NCI-H1436 treated with DMSO at 0.1 percent for 48 hours (cell line): ENCODE results near the gene PLXNA1.

Experiments used
- DNase-seq: peaks from one replicate; lab custom pipeline; 2025; lab: John Stamatoyannopoulos, UW

Gene PLXNA1

DNA sequence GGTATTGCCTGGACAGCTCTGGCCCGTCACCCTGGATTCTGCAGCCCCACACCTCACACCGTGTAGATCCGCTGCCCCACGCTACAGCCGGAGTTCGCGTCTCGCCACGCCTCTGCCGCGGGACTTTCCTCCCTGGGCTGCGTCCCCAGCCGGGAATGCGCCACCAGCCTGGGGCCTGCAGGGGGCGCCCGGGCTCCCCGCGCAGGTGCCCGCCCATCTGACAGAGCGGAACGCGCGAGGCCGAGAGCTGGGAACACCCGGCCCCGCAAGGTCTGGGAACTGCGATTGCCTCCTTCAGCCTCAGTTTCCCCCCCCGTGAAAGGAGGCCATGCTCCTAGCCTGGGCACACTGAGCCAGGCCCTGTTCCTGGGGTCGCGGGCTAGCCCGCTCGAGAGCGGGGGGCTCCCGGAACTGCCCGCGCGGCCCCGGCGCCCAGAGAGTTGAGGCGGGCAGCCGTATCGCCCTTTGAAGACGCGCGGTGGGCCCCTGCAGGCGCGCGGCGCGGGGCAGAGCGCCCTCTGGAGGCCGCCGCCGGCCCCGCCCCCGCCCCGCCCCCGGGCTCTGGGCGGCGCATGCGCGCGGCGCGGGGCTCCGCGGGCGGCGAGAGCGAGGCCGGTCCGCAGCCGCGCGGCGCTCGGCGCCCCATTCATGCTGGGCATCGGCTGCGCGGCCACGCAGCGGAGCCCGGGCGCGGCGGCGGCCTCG, at the start of gene PLXNA1:
Gene PLXNA1, plus strand, starts transcription at position 645 of the 705 bp plus-strand sequence. CDS start 5,479 bp downstream, outside the sequence.
- DNase-seq = peak; percentile 44

DNA sequence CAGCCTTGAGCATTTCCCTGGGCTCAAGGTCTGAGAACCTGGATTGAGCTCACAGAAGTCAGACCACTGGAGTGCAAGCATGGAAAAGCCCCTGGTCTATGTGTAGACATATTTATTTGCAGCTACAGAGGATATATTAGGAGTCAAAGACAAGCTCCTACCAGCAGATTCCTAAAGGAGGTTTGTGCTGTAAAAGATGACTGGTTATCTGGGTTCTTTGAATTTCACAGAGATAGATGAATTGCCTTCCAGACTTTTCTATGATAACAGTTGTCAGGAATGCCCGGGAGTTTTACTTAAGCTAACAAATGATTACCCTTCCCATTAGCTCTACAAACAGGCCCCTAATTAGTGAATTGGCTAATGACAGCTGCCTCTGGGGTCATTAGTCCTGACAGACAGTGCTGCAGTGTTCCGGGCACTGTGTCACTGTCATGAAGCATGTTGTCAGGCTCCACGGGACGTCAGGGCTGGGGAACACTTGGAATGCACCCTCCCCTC, 48.8 kb upstream of the PLXNA1 start:
- no peak for DNase-seq

DNA sequence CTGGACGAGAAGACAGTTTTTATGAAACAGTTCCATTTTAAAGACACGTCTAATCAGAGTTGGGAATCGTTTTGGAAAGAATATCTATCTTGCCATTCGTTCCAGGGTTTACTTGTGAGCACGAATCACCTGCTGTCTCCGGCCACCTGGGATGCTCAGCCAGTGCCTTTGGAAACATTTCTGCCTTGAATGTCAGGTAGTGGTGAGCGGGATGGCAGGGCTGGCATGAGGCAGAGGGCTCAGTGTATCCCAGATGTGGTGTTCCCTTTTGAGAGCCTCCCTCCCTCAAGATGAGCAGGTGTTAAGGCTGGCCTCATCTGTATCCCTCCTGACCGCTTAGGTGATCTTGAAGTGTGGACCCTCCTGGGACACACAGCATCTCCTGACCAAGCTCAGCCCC, 47.9 kb upstream of the PLXNA1 start:
- no peak for DNase-seq

DNA sequence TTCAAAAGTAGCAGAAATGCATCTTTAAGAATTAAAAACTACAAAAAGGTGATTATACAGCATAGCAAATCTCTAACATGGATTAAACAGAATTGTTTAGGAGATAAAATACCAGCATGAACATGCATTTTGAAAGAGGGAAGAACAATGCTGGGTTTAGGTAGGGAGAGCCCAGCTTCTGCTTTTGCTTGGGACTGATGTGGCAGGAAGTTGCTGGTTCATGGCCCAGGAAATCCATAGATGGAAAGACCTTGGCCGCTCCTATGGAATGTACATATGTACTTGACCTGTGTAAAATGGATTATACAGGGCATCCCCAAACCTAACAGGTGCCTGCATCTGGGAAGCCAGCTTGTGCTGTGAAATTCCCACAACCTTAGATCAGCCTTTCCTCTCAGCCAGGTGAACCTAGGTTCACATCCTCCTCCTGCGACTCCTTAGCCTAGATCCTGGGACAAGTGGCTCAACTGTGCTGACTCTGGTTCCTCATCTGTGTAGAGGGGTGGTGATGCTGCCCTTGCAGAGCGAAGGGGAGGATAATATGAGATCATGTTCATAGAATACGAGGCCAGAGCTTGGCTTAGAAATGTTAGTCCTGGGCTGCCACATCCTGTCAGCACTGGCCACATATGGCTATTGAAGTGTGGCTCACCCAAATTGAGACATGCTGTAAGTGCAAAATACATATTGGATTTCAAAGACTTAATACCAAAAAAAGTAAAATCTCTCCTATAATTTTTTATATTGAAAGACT, 47.0 kb upstream of the PLXNA1 start:
- DNase-seq = no peak

DNA sequence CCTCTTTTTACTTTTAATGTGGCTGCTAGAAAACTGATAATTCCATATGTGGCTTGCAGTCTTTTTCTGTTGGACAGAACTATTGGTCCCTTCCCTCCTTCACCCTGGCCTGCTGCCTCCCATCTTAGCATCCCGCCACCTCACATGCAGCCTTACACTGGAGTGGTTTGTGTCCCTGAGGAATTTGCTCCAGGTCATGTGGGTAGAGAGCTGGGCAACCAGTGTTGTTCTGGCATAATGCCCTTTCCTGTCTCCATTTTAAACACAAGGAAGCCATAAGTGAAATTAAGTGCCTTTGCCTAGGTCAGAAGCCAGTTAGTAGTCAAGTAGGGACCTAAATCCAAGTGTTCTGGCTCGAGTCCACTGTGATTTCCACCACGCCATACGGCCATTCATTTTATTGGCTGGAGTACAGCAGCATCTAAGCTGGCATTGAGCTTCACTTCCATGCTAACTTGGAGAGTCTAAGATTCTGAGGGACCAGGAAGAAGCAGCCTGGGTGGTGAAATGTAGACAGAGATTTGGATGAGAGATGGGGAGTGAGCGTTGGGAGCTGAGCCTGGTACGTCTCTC, 46.0 kb upstream of the PLXNA1 start:
- DNase-seq = no peak

DNA sequence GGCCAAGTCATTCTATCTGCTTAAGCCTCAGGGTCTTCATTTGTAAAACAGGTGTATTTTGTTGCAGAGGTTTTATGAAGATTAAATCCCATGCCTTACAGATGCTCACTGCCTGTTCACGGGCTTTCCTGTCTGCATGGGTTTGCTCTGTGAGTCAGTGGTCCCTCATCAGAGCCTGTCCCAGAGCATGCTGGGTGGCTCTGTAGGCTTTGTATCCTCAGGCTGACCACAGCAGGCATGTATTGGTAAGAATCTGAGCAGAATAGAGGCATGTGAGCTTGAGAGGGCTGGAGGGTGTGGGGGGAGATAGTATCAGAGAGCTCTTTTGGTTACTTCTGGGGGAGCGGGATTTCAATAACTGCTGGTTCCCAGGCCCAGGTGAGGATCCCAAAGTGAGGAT, 45.4 kb upstream of the PLXNA1 start:
- DNase-seq = no peak

DNA sequence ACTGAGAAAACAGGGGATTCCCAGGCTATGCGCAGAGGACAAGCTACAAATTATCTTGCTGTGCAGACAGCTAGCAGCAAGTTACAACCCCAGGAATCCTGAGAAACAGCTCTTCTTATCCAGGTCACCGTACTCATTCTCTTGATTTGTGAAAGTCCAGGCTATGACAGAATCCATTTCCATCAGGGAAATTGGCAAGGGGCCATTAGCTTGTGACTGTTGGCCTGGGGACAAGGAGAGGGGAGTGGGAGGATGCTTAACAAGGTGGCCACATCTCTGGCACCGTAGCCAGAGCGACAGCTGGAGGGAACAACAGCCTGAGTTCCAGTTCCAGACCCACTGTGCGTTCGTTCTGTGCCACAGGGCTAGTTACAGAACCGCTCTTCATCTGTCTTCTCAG, 44.9 kb upstream of the PLXNA1 start:
- DNase-seq = no peak

DNA sequence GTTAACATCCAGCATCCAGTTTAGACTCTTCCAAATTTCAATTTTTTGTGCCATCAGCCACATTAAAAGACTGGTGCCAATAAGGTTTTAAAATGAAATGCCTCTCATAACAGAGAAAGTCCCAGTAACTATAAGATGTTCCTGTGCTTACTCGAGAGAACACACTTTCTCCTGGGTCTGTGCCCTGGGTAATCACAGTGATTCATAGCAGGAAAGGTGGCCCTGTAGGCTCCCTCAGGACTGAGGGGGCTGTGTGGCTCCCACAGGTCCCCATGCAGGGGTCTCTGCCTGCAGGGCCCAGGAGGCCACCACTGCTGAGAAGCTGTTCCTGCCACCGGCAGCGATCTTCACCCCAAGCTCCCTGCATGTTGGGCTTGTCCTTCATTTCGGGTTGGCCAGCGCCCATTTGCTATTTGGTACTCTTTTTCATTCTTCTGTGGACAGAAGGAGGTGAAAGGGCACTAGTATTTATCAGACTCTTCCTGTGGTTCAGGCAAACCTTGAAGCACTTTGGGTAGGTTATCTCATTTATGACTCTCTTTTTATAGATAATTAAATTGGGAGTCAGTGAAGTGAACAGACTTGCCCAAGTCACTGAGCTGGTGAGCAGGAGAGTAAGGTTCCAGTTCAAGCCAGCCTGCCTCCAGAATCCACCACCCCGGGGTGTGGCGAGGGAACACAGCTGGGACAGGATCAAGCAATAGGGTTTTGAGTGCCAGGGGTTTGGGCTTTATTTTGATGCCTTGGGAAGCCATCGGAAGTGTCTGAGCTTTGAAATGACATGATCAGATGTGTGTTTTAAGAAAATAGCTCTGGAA, 44.2 kb upstream of the PLXNA1 start:
- no peak for DNase-seq

DNA sequence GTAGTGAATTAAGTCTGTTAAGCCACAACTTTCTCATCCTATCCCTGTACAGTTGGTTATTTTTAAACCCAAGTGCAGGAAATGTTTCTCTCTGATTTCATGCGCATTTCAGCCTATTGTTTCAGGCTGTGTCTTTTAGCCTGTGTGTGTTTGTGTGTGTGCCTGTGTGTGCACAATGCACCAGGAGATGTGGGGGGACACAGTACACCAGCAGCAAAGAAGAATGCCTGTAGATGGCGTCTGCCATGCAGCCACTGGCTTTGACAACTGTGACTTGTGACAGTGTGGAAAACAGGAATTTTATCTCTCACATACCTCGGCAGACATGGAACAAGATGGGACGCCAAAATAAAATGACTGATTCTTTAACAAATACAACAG, 43.6 kb upstream of the PLXNA1 start:
- DNase-seq = no peak

DNA sequence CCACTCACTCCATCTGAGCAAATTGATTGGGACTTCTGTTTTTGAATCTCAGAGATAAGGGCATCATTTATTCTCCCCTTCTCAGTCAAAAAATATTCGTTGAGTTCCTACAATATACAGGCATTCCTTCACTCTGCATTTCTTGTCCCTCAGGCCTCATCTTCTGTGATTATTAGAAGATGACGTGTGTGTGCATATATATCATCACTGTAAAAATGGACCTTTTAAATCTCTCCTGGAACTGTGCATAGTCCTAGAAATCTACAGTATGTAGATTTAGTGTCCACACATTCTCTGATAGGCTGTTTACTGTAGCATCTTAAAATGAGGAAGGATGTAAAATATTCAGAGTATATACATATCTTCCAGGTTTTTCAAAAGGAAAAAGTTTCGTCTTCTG, 43.2 kb upstream of the PLXNA1 start:
- no peak for DNase-seq

DNA sequence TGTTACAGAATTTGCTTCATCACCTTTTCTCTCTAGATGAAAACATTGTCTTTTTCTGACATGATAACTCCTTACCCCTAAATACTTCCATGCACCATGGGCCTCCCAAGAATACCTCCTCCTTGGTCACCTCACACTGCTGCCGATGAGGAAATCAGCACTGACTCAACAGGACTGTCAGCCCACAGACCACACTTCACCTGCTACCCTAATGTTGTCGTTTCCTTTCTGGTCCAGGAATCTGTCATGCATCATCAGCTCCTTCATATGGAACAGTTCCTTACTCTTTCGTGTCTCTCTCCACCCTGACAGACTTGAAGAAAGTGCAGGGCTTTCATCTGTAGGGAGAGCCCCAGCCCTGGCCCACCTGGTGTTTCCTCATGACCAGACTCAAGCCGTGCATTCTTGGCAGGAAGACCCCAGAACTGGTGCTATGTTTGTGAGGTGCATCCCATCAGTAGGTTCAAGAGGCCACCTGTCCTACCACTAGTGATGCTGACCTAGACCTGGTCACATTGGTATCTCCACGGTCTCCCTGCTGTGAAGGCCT, 41.1 kb upstream of the PLXNA1 start:
- DNase-seq = no peak

DNA sequence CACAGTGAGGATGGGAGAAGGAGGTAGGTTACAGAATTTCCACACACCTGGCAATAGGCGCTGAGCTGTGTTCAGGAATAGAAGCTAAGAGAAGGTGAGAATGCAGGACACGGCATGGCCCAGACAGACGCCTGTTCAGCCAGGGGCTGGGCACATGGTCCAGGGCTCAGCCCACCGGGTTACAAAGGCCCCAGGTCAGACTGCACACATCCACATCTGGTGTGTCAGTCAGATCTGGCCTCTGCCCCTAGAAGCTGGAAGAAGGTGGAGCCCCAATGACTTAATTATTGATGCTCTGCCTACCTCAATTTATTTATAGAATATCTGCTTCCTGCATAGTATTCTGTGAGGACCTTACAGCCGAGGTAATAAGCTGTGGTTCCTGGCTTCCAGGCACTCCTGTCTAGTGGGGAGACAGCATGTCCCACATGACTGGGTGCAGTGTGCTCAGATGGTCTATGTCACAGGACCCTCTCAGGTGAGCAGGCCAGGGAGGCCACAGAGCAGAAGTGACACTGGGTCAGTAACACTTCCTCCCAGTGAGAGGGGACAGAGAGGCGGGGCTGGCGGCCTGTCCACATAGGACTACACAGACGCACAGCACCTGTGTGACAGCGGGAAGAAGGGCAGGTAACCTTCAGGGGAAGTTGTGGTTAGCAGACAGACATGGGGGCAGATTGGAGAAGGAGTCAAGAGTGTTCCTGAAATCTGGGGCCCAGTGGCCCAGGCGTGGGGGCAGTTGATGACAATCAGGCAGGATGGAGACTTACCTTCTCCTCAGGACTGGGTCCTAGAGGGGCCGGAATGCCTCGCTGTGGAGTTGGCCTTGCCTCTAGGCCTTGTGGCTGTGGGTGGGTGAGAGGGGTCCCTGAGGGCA, 38.6 kb upstream of the PLXNA1 start:
- no peak for DNase-seq

DNA sequence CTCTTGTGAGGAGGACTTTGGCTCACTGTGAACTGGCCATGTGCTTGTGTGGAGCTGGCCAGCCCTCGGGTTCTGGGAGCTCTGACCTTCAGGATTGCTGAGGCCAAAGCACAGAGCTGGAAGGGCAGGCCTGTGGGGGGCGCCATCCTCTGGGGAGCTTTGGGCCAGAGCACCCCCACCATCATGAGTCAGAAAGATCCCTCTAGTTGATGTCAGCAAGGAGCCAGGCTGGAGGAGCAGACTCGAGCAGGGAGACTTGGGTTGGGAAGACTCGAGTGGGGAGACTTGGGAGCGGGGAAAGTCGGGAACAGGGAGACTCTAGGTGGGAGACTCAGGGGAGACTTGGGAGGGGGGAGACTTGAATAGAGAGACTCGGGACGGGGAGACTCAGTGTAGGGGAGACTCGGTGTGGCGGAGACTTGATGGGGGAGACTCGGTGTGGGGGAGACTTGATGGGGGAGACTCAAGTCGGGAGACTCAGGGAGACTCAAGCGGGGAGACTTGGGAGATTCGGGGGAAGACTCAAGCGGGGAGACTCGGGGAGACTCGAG, 37.7 kb upstream of the PLXNA1 start:
- no peak for DNase-seq

DNA sequence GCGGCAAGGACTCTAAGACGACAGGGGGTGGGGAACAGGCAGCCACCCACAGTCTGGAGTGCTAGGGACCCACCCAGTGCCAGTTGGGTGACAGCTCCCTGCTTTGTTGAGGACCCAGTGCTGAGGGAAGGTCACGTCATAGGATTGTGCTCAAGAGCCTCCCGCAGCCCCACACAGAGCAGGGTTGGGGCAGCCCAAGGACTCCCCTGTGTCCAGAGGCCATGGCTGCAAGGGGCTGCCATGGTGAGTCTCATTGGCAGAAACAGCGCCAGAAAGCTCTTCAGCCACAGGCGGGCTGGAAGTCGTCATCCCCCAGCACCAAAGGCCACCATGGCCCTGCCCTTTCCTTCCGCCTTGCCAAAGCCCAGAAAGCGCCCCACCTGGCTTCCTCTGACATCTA, 37.0 kb upstream of the PLXNA1 start:
- no peak for DNase-seq

DNA sequence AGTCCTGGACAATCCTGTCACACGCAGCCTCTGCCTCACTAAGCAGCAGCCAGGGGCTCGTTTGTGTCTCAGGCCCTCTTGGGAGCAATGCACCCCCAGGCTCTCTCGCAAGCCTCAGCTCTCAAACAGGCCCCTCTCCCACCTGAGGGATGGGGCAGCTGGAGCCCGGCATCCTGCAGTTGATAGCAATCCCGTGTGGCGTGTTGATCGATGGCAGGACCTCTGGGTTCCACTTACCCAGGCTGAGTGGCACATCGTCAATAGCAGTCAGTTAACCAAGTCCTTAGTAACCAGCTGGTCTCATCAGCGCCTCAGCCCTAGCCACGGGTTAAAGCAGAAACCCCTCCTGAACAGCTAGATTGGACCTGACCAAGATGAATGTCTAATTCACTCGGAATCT, 36.5 kb upstream of the PLXNA1 start:
- no peak for DNase-seq

DNA sequence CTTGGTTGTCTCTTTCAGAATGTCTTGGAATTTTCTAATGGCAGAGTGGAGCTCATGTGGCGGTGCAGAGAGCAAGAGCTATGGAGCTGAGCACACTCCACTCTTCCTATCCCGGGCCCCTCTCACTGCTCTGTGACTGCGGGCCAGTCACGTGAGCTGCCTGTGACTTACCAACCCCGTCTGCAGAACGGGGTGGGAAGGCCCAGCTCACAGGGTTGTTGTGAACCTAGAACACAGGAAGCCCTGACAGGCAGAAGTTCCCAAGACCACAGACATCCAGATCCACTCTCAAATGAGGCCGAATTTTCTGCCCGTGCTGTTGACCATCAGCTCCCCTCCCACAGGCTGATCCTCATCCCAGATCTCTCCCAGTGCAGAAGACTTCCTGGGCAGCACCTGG, 35.5 kb upstream of the PLXNA1 start:
- DNase-seq = no peak

DNA sequence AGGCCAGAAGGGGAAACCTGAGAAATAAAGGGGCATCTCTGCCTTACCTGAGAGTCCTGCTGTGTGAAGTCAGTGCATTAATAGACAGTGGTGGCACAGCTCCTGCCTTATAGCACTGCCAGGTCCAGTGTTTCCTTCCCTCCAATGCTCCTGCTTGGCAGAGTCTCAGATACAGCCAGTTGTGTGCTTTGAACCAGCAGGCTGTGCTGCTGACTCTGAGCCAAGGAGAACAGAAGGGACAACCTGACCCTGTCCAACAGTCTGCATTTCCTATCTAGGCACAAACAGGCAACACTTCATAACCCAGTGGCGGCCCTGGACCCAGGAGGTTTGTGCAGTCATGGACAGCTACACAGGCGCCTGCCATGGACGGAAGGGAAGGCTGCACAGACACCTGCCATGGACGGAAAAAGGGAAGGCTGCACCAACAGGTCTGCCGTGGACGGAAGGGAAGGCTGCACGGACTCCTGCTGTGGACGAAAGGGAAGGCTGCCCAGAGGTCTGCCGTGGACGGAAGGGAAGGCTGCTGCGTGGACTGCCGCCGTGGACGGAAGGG, 33.9 kb upstream of the PLXNA1 start:
- no peak for DNase-seq

DNA sequence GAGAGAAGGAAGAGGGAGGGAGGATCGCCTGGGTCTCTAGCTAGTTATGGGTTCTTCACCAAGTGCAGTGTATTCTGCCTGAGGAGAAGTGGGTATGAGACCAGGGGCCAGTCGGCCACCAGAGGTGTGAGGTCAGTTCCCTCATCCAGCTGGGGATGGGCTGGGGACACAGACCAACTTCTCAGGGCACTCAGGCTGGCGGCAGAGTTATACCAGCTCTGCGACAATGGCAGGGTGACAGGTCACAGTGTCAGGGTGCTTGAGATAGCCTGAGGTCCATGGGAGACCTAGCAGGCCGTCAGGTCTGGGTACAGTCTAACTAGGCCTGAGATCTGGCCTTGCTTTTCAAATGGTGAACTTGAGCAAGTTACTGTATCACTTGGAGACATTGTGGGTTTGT, 31.4 kb upstream of the PLXNA1 start:
- no peak for DNase-seq

DNA sequence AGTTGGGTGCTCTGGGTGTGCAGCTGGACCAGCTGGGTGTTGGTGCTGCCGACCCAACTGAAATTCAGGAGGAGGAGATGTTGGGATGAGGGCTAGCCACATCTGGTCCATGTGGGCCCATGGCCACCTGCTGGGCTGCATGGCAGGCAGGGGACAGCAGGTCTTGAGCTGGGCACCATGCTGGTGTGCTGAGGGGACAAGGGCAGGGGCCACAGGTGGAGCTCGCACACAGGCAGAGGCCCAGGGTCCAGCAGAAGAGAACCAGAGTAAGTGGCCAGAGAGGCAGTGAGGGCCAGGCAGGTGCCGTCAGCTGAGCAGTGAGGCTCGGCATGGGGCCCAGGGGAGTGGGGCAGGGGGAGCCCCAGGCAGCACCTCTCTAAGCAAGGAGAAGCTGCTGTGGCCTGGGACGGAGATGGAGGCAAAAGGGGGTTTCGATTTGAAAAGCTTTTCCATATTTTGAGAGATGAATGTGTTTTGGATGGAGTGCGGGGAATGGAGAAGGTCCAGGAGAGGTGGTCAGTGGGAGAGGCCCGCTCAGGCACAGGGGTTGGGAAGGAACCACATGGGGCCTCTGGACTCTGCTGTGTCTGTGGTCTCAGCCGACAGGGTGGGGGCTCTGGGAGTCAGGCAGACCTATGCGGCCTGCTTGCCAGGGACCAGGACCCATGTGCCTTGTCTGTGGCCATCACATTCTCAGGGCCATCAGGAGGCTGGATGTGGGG, 30.5 kb upstream of the PLXNA1 start:
- DNase-seq = no peak
